Caco-2 (cell line): ENCODE results near the gene PARD3. TPM values are rescaled to one million over a fixed set of nuclear protein-coding genes. Genes with fewer than 3 reads are reported as not detected.

Experiments used
- BruUV-seq: library from RNA; stranded (reverse); fragments of 400-500 nt; replicated peaks from 2 replicates; lab custom pipeline; 2021; lab: Mats Ljungman, UMichigan
- CTCF ChIA-PET: fragments of 300-600 bp; sonication (Branson Sonifier 250); formaldehyde crosslinking; loops from one replicate; lab custom pipeline; 2022; ENCODE audit warnings: antibody characterized with exemption; lab: Charles Lee
- POLR2A ChIA-PET: fragments of 300-600 bp; sonication (Branson Sonifier 250); formaldehyde crosslinking; loops from one replicate; lab custom pipeline; 2022; ENCODE audit warnings: antibody characterized with exemption; lab: Charles Lee
- DNase-seq, 2 experiments: peaks; one replicate each; pipeline versions ENCODE4 v3.0.0 to v3.0.0-alpha.2; 2020 to 2022
- H3K27me3 ChIP-seq: replicated peaks from 2 replicates; pipeline ENCODE4 v1.6.0; 2011; ENCODE audit warnings: low read length; ENCODE audit not compliant: control insufficient read depth, insufficient read depth
- H3K36me3 ChIP-seq: 2 replicates; pipeline ENCODE4 v1.5.1; 2011; ENCODE audit warnings: low read length; ENCODE audit not compliant: control insufficient read depth, insufficient read depth
- H3K4me1 ChIP-seq: fragments of 250-450 bp; sonication (Bioruptor Pico); 2 replicates; pipeline ENCODE4 v1.5.1; 2020; ENCODE audit warnings: mild to moderate bottlenecking
- H3K4me3 ChIP-seq: 2 replicates; pipeline ENCODE4 v1.5.1; 2011; ENCODE audit warnings: low read depth, mild to moderate bottlenecking, control low read depth, low read length
- H3K9me3 ChIP-seq: fragments of 250-450 bp; sonication (Bioruptor Pico); 2 replicates; pipeline ENCODE4 v1.5.1; 2020; ENCODE audit warnings: mild to moderate bottlenecking, moderate library complexity
- H3K27ac Mint-ChIP-seq: one replicate; pipeline ENCODE4 v1.8.0; 2022; ENCODE audit warnings: mixed read lengths; ENCODE audit not compliant: unreplicated experiment
- H3K27me3 Mint-ChIP-seq: one replicate; pipeline ENCODE4 v1.8.0; 2022; ENCODE audit warnings: mixed read lengths; ENCODE audit not compliant: insufficient read depth, unreplicated experiment
- H3K36me3 Mint-ChIP-seq: one replicate; pipeline ENCODE4 v1.8.0; 2022; ENCODE audit warnings: mild to moderate bottlenecking, mixed read lengths; ENCODE audit not compliant: insufficient read depth, unreplicated experiment
- H3K4me1 Mint-ChIP-seq: one replicate; pipeline ENCODE4 v1.8.0; 2022; ENCODE audit warnings: low read depth, mixed read lengths; ENCODE audit not compliant: unreplicated experiment
- H3K4me3 Mint-ChIP-seq: one replicate; pipeline ENCODE4 v1.8.0; 2022; ENCODE audit warnings: mild to moderate bottlenecking, moderate library complexity, mixed read lengths; ENCODE audit not compliant: unreplicated experiment
- H3K9me3 Mint-ChIP-seq: one replicate; pipeline ENCODE4 v1.8.0; 2022; ENCODE audit warnings: mixed read lengths; ENCODE audit not compliant: unreplicated experiment
- intact Hi-C: fragments of 100-400 bp; cut with micrococcal nuclease; formaldehyde crosslinking; loops from one replicate; pipeline ENCODE4 v1.10.0; 2022; ENCODE audit not compliant: unreplicated experiment
- total RNA-seq: library from RNA; stranded (reverse); gene quantifications from 2 replicates; pipeline ENCODE4 v1.2.3, GENCODE V29; 2022
- TF ChIP-seq, protein P1 (sequence below), 2 experiments: fragments of 200-600 bp in 1 of 2; IDR thresholded peaks; 1 replicate in 1 of 2; 2 replicates in 1 of 2; pipeline versions ENCODE4 v1.5.1 to v1.8.0; 2011 to 2022; ENCODE audit warnings: antibody characterized with exemption in 1 of 2, control low read depth in 1 of 2, inconsistent platforms in 1 of 2, low read depth in 1 of 2, low read length in 1 of 2, mild to moderate bottlenecking in 1 of 2, moderate library complexity in 1 of 2; ENCODE audit not compliant: insufficient read depth in 1 of 2, severe bottlenecking in 1 of 2, unreplicated experiment in 1 of 2

PARD3 gene
- total RNA-seq, 1 experiment from 2014 or later = 80.7 TPM

DNA sequence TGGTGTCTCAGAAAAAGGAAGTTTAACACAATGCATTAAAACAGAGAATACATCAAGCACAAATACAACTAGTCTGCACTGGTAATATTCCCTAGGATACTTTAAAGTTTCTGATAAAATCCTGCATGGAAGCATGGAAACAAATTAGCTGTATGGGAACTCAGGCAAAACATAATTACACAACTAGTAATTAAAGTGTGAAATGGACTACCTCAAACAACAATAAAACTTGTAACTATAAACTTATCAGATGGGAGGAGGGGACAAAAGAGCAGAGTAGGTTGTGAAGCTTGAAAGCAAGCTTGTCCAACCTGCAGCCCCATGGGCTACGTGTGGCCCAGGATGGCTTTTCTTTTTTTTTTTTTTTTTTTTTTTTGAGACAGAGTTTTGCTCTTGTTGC is 98.9 kb downstream of the PARD3 start:
- Histone ChIP-seq H3K36me3 (no peaks in the 10 kb centered on the region), H3K4me1 (peaks cover 39% of the 10 kb centered on the region), H3K27me3 (no peaks in the 10 kb centered on the region), H3K4me3 (no peak overlapping the region), H3K9me3 (no peaks in the 10 kb centered on the region)
- intact Hi-C loops = no loop called here
- peaks cover 5% of the 10 kb centered on the region for H3K36me3 Mint-ChIP-seq
- no peak overlapping the region for H3K27ac Mint-ChIP-seq
- BruUV-seq = no TSS peak
- ChIA-PET POLR2A (no interaction called here), CTCF (no interaction called here)
- H3K27me3 Mint-ChIP-seq = no peaks in the 10 kb centered on the region
- TF ChIP-seq, protein P1, sequence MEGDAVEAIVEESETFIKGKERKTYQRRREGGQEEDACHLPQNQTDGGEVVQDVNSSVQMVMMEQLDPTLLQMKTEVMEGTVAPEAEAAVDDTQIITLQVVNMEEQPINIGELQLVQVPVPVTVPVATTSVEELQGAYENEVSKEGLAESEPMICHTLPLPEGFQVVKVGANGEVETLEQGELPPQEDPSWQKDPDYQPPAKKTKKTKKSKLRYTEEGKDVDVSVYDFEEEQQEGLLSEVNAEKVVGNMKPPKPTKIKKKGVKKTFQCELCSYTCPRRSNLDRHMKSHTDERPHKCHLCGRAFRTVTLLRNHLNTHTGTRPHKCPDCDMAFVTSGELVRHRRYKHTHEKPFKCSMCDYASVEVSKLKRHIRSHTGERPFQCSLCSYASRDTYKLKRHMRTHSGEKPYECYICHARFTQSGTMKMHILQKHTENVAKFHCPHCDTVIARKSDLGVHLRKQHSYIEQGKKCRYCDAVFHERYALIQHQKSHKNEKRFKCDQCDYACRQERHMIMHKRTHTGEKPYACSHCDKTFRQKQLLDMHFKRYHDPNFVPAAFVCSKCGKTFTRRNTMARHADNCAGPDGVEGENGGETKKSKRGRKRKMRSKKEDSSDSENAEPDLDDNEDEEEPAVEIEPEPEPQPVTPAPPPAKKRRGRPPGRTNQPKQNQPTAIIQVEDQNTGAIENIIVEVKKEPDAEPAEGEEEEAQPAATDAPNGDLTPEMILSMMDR (IDR thresholded peaks at IDR 0.05; ENCODE audit: insufficient read depth in 1 of 2, low read depth in 1 of 2, low read length in 1 of 2, severe bottlenecking in 1 of 2, unreplicated experiment in 1 of 2) = no peak
- no peak for DNase-seq
- H3K4me3 Mint-ChIP-seq = no peak overlapping the region
- H3K9me3 Mint-ChIP-seq = no peaks in the 10 kb centered on the region
- peaks cover 44% of the 10 kb centered on the region for H3K4me1 Mint-ChIP-seq

DNA sequence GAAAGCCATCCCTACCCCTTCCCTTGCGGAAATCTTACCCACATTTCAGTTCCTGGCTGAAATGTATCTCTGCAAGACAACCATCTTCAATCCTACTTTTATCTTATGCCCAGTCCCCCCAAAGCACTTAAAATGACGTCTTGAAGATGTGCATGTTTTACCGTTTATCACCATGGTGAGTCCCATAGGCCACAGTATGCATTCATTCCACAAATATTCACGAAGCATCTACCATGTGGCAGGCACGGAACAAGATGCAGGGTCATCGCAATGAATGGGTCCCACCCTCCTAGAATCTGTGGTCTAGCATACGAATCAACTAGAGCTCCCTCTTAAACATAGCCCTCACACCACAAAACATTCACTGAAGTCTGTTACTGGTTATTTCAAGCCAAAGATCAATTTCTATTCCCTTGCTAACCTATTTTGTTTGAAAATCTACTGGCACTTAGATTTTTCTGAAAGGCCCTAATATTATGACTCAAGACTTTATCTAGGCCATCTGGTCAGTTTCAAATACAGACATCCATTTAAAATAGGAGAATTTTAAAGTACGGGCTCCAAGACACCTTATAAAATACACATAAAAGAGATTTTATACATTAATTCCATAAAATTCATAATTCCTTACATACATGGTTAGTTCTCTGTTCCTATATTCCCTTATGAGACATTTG is 99.4 kb downstream of the PARD3 start:
- no TSS peak for BruUV-seq
- H3K4me3 Mint-ChIP-seq = no peak overlapping the region

DNA sequence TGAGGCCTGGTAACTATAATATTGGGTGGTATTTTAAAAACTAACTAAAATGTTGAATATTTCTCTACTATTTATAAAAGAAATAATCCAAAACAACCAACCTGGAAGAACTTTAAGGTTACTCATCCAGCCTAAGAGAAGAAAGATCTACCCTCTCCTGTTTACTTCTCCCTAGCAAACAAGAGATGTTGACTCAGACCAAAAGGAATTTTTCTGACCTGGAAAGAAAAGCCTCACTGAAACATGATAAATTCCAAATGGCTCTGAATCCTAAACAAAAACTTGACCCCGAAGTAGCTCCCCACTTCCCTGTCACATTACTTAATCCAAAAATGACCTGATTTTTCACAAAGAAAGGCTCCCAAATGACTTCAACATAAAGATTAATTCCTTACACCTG is 101.2 kb downstream of the PARD3 start:
- no peak overlapping the region for H3K4me3 ChIP-seq
- Mint-ChIP-seq H3K4me3 (no peak overlapping the region), H3K36me3 (peaks cover 8% of the 10 kb centered on the region), H3K4me1 (peaks cover 52% of the 10 kb centered on the region), H3K9me3 (no peaks in the 10 kb centered on the region), H3K27ac (peak overlapping the region; percentile 64), H3K27me3 (no peaks in the 10 kb centered on the region)
- ChIA-PET CTCF (interaction anchor here (0.6 kb wide), 1 partner anchor 19 kb away, joined by 3 read pairs; no protein-coding TSS in a partner anchor), POLR2A (no interaction called here)
- no peaks in the 10 kb centered on the region for H3K27me3 ChIP-seq
- TF ChIP-seq, protein P1 (IDR thresholded peaks at IDR 0.05; ENCODE audit: insufficient read depth in 1 of 2, low read depth in 1 of 2, low read length in 1 of 2, severe bottlenecking in 1 of 2, unreplicated experiment in 1 of 2) = no peak
- peak in 1 of 2 experiments; percentile 32 for DNase-seq
- intact Hi-C loops = no loop called here
- BruUV-seq = no TSS peak
- H3K36me3 ChIP-seq = no peaks in the 10 kb centered on the region
- peaks cover 46% of the 10 kb centered on the region for H3K4me1 ChIP-seq
- no peaks in the 10 kb centered on the region for H3K9me3 ChIP-seq

More for the DNA sequence above, 99.4 kb downstream of the PARD3 start:
- Mint-ChIP-seq H3K4me1 (peaks cover 48% of the 10 kb centered on the region), H3K36me3 (peaks cover 5% of the 10 kb centered on the region), H3K27me3 (no peaks in the 10 kb centered on the region), H3K27ac (peak overlapping the region; percentile 86), H3K9me3 (no peaks in the 10 kb centered on the region)
- Histone ChIP-seq H3K9me3 (no peaks in the 10 kb centered on the region), H3K4me3 (no peak overlapping the region), H3K27me3 (no peaks in the 10 kb centered on the region), H3K4me1 (peaks cover 45% of the 10 kb centered on the region), H3K36me3 (no peaks in the 10 kb centered on the region)
- TF ChIP-seq, protein P1 (IDR thresholded peaks at IDR 0.05; ENCODE audit: insufficient read depth in 1 of 2, low read depth in 1 of 2, low read length in 1 of 2, severe bottlenecking in 1 of 2, unreplicated experiment in 1 of 2) = no peak
- DNase-seq = no peak
- intact Hi-C loops = no loop called here
- POLR2A ChIA-PET = no interaction called here
- CTCF ChIA-PET = no interaction called here
